HG03378 (cell line): ENCODE data around the gene MACROD2.

Experiments
- ATAC-seq: cut with Tn5 transposase; IDR thresholded peaks from one replicate; pipeline ENCODE4 v1.9.1; 2021; ENCODE audit warnings: mild to moderate bottlenecking, moderate library complexity; ENCODE audit not compliant: unreplicated experiment

Gene MACROD2

GRCh38 chr20:14568701-14569100 is 573.4 kb downstream of the MACROD2 start:
- no peak for ATAC-seq

GRCh38 chr20:14569641-14570040 is 574.3 kb downstream of the MACROD2 start:
- no peak for ATAC-seq

GRCh38 chr20:14570811-14571210 is 575.5 kb downstream of the MACROD2 start:
- ATAC-seq = no peak

GRCh38 chr20:14573676-14574075 is 578.4 kb downstream of the MACROD2 start:
- ATAC-seq = no peak

- ATAC-seq = no peak
Observed at GRCh38 chr20:14576196-14576877, 581.0 kb downstream of the MACROD2 start.

- ATAC-seq = no peak
Observed at GRCh38 chr20:14580418-14581074, 585.2 kb downstream of the MACROD2 start.

- no peak for ATAC-seq
Observed at GRCh38 chr20:14581731-14582130, 586.4 kb downstream of the MACROD2 start.

- no peak for ATAC-seq
Observed at GRCh38 chr20:14582855-14583254, 587.5 kb downstream of the MACROD2 start.

GRCh38 chr20:14583413-14583812 is 588.1 kb downstream of the MACROD2 start:
- ATAC-seq = no peak

- ATAC-seq = no peak
Observed at GRCh38 chr20:14589383-14589782, 594.1 kb downstream of the MACROD2 start.

- no peak for ATAC-seq
Observed at GRCh38 chr20:14595051-14595450, 599.7 kb downstream of the MACROD2 start.

GRCh38 chr20:14597206-14597715 is 601.9 kb downstream of the MACROD2 start:
- no peak for ATAC-seq

- no peak for ATAC-seq
Observed at GRCh38 chr20:14599613-14600012, 604.3 kb downstream of the MACROD2 start.

- ATAC-seq = no peak
Observed at GRCh38 chr20:14600527-14600926, 605.2 kb downstream of the MACROD2 start.

- ATAC-seq = no peak
Observed at GRCh38 chr20:14604143-14604542, 608.8 kb downstream of the MACROD2 start.

GRCh38 chr20:14609328-14610221 is 614.3 kb downstream of the MACROD2 start:
- no peak for ATAC-seq

GRCh38 chr20:14611479-14611878 is 616.2 kb downstream of the MACROD2 start:
- no peak for ATAC-seq

- no peak for ATAC-seq
Observed at GRCh38 chr20:14612391-14612790, 617.1 kb downstream of the MACROD2 start.

GRCh38 chr20:14616003-14616402 is 620.7 kb downstream of the MACROD2 start:
- ATAC-seq = no peak

- no peak for ATAC-seq
Observed at GRCh38 chr20:14617123-14617522, 621.8 kb downstream of the MACROD2 start.

- no peak for ATAC-seq
Observed at GRCh38 chr20:14619411-14619810, 624.1 kb downstream of the MACROD2 start.
